ENCODE data around the gene KCTD8. TPM values are rescaled to one million over a fixed set of nuclear protein-coding genes. Genes with fewer than 3 reads are reported as not detected.

The KCTD8 gene
- total RNA-seq, 6 donors from 2014 or later, result 0.10 TPM; not detected in 5

DNA sequence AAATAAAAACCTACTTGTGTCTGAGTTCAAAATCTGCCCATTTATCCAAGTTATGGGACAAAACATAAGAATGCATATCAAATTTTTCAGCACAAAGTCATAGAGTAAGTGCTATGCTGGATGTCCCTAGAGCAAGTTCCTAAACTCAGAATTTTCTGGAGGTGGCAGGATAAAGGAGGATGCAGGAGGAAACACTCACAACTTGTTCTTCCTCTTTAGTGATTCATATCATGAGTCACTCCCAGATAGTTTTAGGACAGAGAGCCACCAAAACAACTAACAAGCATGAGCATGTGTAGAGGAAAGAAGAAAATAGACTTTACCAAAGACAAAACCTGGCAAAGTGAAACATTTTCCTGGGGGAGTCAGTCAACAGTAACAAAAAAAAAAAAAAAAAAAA is 302.7 kb downstream of the KCTD8 start:
- no peak overlapping the region for H3K4me3 ChIP-seq
- H3K36me3 ChIP-seq, result no peaks in the 10 kb centered on the region
- DNase-seq (no peak), ATAC-seq (ENCODE audit: low FRiP score in 2 of 2) (no peak)
- no peak overlapping the region for H3K27ac ChIP-seq
- peaks cover 0 to 4% (median 0%) of the 10 kb centered on the region in 4 donors for H3K9me3 ChIP-seq
- H3K4me1 ChIP-seq, result no peaks in the 10 kb centered on the region
- TF ChIP-seq EP300 (IDR thresholded peaks at IDR 0.05), result no peak
- TF ChIP-seq, protein P1, sequence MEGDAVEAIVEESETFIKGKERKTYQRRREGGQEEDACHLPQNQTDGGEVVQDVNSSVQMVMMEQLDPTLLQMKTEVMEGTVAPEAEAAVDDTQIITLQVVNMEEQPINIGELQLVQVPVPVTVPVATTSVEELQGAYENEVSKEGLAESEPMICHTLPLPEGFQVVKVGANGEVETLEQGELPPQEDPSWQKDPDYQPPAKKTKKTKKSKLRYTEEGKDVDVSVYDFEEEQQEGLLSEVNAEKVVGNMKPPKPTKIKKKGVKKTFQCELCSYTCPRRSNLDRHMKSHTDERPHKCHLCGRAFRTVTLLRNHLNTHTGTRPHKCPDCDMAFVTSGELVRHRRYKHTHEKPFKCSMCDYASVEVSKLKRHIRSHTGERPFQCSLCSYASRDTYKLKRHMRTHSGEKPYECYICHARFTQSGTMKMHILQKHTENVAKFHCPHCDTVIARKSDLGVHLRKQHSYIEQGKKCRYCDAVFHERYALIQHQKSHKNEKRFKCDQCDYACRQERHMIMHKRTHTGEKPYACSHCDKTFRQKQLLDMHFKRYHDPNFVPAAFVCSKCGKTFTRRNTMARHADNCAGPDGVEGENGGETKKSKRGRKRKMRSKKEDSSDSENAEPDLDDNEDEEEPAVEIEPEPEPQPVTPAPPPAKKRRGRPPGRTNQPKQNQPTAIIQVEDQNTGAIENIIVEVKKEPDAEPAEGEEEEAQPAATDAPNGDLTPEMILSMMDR (IDR thresholded peaks at IDR 0.05), result no peak
- no peak for TF ChIP-seq POLR2AphosphoS5 (IDR thresholded peaks at IDR 0.05)
- TF ChIP-seq POLR2A (IDR thresholded peaks at IDR 0.05), result no peak
- no peaks in the 10 kb centered on the region for H3K27me3 ChIP-seq

- Histone ChIP-seq H3K4me3 (no peak overlapping the region), H3K27me3 (no peaks in the 10 kb centered on the region), H3K27ac (no peak overlapping the region), H3K4me1 (no peaks in the 10 kb centered on the region), H3K9me3 (peaks cover 0 to 8% (median 0%) of the 10 kb centered on the region in 4 donors), H3K36me3 (no peaks in the 10 kb centered on the region)
- DNase-seq (no peak), ATAC-seq (ENCODE audit: low FRiP score in 2 of 2) (no peak)
- 72 to 89% methylated on average over 1 of the region's 1 CpG for WGBS, 2 donors
- TF ChIP-seq, protein P1 (IDR thresholded peaks at IDR 0.05), result no peak
- TF ChIP-seq POLR2A (IDR thresholded peaks at IDR 0.05) (no peak), EP300 (IDR thresholded peaks at IDR 0.05) (no peak), POLR2AphosphoS5 (IDR thresholded peaks at IDR 0.05) (no peak)
Observed at GRCh38 chr4:44132526-44132925, 316.1 kb downstream of the KCTD8 start.

Other genes starting within 250 kb of the KCTD8 start
- not detected for gene YIPF7, start 202.8 kb upstream of the KCTD8 start, total RNA-seq
- 10 to 100 TPM; 11.3 to 24.4 (median 14.2) TPM for gene GUF1, start 229.6 kb upstream of the KCTD8 start, total RNA-seq